ENCODE measurements around the gene STIM1. TPM values are rescaled to one million over a fixed set of nuclear protein-coding genes. Genes with fewer than 3 reads are reported as not detected.

Gene STIM1
- total and polyA plus RNA-seq, 4 donors: 12.1 to 56.4 (median 41.2) TPM

DNA sequence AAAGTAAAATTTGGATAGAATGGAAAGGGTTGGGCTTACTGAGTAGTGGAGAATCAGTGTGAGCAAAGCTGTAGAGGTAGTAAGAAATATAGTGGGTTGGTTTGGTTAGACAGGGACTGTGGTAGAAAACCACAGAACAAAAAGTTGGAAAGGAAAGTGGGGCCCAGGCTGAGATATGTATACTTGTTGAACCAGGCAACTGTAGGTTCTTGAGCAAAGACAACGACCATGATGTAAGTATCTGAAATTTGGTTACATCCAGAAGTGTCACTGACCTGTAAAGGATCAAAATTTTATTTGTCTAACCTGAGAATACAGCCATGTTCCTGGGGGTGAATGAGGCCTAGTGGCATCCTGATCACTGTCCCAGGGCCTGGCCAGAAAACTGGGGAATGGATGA lies 114.1 kb downstream of the STIM1 start:
- no peak overlapping the region for H3K27ac ChIP-seq (ENCODE audit: low read depth in 1 of 2, low read length in 1 of 2)
- TF ChIP-seq, protein P1, sequence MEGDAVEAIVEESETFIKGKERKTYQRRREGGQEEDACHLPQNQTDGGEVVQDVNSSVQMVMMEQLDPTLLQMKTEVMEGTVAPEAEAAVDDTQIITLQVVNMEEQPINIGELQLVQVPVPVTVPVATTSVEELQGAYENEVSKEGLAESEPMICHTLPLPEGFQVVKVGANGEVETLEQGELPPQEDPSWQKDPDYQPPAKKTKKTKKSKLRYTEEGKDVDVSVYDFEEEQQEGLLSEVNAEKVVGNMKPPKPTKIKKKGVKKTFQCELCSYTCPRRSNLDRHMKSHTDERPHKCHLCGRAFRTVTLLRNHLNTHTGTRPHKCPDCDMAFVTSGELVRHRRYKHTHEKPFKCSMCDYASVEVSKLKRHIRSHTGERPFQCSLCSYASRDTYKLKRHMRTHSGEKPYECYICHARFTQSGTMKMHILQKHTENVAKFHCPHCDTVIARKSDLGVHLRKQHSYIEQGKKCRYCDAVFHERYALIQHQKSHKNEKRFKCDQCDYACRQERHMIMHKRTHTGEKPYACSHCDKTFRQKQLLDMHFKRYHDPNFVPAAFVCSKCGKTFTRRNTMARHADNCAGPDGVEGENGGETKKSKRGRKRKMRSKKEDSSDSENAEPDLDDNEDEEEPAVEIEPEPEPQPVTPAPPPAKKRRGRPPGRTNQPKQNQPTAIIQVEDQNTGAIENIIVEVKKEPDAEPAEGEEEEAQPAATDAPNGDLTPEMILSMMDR (IDR thresholded peaks at IDR 0.05; ENCODE audit: control extremely low read depth, extremely low read depth): no peak
- 32 to 69% methylated on average over 1 of the region's 1 CpG for WGBS, 2 donors

DNA sequence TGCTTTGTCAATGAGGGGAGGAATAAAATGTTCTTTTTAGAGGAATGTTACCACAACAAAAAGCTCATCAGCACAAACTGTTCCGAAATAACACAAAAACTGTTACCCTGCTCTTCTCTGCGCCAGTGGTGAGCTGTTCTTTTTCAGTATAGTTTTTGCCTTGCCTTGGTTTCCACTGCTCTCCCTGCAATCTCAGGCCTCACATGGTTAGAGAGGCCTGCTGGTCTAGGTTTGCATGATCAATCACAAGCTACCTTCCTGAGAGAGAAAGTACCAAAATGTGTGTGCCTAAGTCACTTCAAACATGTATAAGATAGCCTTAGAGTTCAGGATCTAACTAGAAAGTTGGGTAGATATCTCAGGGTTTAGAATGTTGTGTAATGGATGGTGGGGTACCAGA lies 114.6 kb downstream of the STIM1 start:
- ATAC-seq (ENCODE audit: insufficient read depth, low FRiP score) (no peak), DNase-seq (no peak)
- WGBS, 2 donors: 96 to 99% methylated on average over 2 of the region's 2 CpGs
- no peak overlapping the region for H3K27ac ChIP-seq (ENCODE audit: low read depth in 1 of 2, low read length in 1 of 2)
- no peak overlapping the region for H3K4me3 ChIP-seq
- TF ChIP-seq, protein P1 (IDR thresholded peaks at IDR 0.05; ENCODE audit: control extremely low read depth, extremely low read depth): no peak
- no peaks in the 10 kb centered on the region for H3K27me3 ChIP-seq (ENCODE audit: control insufficient read depth in 3 of 3, insufficient read depth in 3 of 3, low read length in 2 of 3)
- no peak overlapping the region for H3K9ac ChIP-seq (ENCODE audit: insufficient read depth in 1 of 2, low read length in 2 of 2)
- peaks cover 0 to 5% (median 2%) of the 10 kb centered on the region in 4 donors for H3K36me3 ChIP-seq (ENCODE audit: control insufficient read depth in 4 of 4, insufficient read depth in 4 of 4, low read length in 4 of 4)
- peaks cover 0 to 2% (median 0%) of the 10 kb centered on the region in 5 donors for H3K4me1 ChIP-seq (ENCODE audit: control insufficient read depth in 5 of 5, insufficient read depth in 5 of 5, low read length in 5 of 5)
- H3K9me3 ChIP-seq (ENCODE audit: control insufficient read depth in 4 of 4, insufficient read depth in 3 of 4, low read length in 3 of 4): no peaks in the 10 kb centered on the region

More for the DNA sequence above, 114.1 kb downstream of the STIM1 start:
- H3K9me3 ChIP-seq (ENCODE audit: control insufficient read depth in 4 of 4, insufficient read depth in 3 of 4, low read length in 3 of 4): no peaks in the 10 kb centered on the region
- peaks cover 0 to 5% (median 2%) of the 10 kb centered on the region in 4 donors for H3K36me3 ChIP-seq (ENCODE audit: control insufficient read depth in 4 of 4, insufficient read depth in 4 of 4, low read length in 4 of 4)
- ATAC-seq (ENCODE audit: insufficient read depth, low FRiP score) (no peak), DNase-seq (no peak)
- no peak overlapping the region for H3K4me3 ChIP-seq
- H3K9ac ChIP-seq (ENCODE audit: insufficient read depth in 1 of 2, low read length in 2 of 2): no peak overlapping the region
- peaks cover 0 to 2% (median 0%) of the 10 kb centered on the region in 5 donors for H3K4me1 ChIP-seq (ENCODE audit: control insufficient read depth in 5 of 5, insufficient read depth in 5 of 5, low read length in 5 of 5)
- H3K27me3 ChIP-seq (ENCODE audit: control insufficient read depth in 3 of 3, insufficient read depth in 3 of 3, low read length in 2 of 3): no peaks in the 10 kb centered on the region

DNA sequence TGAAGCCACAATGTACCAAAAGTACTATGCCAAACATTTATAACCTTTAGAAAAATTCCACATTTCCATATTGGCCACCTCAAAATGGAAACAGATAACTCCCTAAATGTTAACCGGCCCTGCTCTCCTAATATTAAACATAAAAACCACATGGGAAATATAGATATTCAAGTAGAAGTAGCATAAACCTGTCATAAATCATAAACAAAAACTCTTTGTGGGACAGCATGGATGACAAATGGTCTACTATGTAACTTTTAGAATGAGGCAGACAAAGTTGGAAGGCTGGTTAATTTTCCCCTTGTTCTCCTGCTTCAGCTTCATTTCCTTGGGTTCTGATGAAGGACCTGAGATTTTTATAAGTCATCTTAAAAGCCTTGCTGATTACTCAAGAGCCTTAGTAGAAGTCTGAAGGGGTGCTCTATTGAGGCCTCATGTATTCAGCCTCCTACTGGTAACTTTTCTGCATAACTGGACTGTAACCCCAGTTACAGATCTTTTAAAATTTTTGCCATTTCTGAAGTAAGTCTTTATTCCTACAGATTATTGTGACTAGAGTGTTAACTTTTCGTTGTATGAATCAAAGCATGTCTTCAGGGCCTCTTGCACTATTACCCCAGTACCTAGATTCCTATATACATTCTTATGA lies 116.4 kb downstream of the STIM1 start:
- TF ChIP-seq, protein P1 (IDR thresholded peaks at IDR 0.05; ENCODE audit: control extremely low read depth, extremely low read depth): no peak
- peaks cover 0 to 5% (median 2%) of the 10 kb centered on the region in 4 donors for H3K36me3 ChIP-seq (ENCODE audit: control insufficient read depth in 4 of 4, insufficient read depth in 4 of 4, low read length in 4 of 4)

More for the DNA sequence above, 116.4 kb downstream of the STIM1 start:
- WGBS, 2 donors: 80 to 86% methylated on average over 2 of the region's 2 CpGs
- DNase-seq (no peak), ATAC-seq (ENCODE audit: insufficient read depth, low FRiP score) (no peak)
- Histone ChIP-seq H3K9ac (ENCODE audit: insufficient read depth in 1 of 2, low read length in 2 of 2) (no peak overlapping the region), H3K27me3 (ENCODE audit: control insufficient read depth in 3 of 3, insufficient read depth in 3 of 3, low read length in 2 of 3) (no peaks in the 10 kb centered on the region), H3K9me3 (ENCODE audit: control insufficient read depth in 4 of 4, insufficient read depth in 3 of 4, low read length in 3 of 4) (no peaks in the 10 kb centered on the region), H3K4me1 (ENCODE audit: control insufficient read depth in 5 of 5, insufficient read depth in 5 of 5, low read length in 5 of 5) (peaks cover 0 to 2% (median 0%) of the 10 kb centered on the region in 5 donors), H3K4me3 (no peak overlapping the region), H3K27ac (ENCODE audit: low read depth in 1 of 2, low read length in 1 of 2) (no peak overlapping the region)
